Measurements from ENCODE around the gene HMOX1. TPM values are rescaled to one million over a fixed set of nuclear protein-coding genes. Genes with fewer than 3 reads are reported as not detected.

HMOX1 gene
- total RNA-seq, 3 donors from 2014 or later (not counting 1 experiment from before 2014, with no cell fraction given), result 7.5 to 61.6 (median 15.9) TPM

- ATAC-seq (no peak), DNase-seq (no peak)
- Mint-ChIP-seq H3K9me3 (no peaks in the 10 kb centered on the region), H3K27ac (no peak overlapping the region), H3K4me1 (peaks cover 1 to 3% of the 10 kb centered on the region in 2 donors), H3K4me3 (no peak overlapping the region), H3K36me3 (no peaks in the 10 kb centered on the region), H3K27me3 (ENCODE audit: low read depth in 2 of 2) (no peaks in the 10 kb centered on the region)
- TF ChIP-seq CTCF (IDR thresholded peaks at IDR 0.05), result no peak
- H3K9me3 ChIP-seq (ENCODE audit: control insufficient read depth, insufficient read depth, low read length), result no peaks in the 10 kb centered on the region
- intact Hi-C loops (cut with micrococcal nuclease), result loop anchor here (10.0 kb wide), 1 partner anchor 82 kb away; no protein-coding TSS in a partner anchor
- no peaks in the 10 kb centered on the region for H3K36me3 ChIP-seq (ENCODE audit: control insufficient read depth, insufficient read depth, low read length)
- H3K4me3 ChIP-seq (ENCODE audit: low read length), result no peak overlapping the region
- H3K27me3 ChIP-seq (ENCODE audit: control insufficient read depth, insufficient read depth, low read length), result no peaks in the 10 kb centered on the region
- no peak overlapping the region for H3K27ac ChIP-seq (ENCODE audit: low read length)
- WGBS (ENCODE audit: insufficient coverage), result 92% methylated on average over 19 of the region's 19 CpGs
- no peaks in the 10 kb centered on the region for H3K4me1 ChIP-seq (ENCODE audit: control insufficient read depth, insufficient read depth, low read length)
Measured at GRCh38 chr22:35386670-35387288, 5.9 kb downstream of the HMOX1 start.

GRCh38 chr22:35390933-35391332 is 10.0 kb downstream of the HMOX1 start:
- no peak for DNase-seq
- intact Hi-C loops (cut with micrococcal nuclease), result no loop called here
- WGBS (ENCODE audit: insufficient coverage), result 73% methylated on average over 3 of the region's 5 CpGs

GRCh38 chr22:35392357-35392756 is 11.5 kb downstream of the HMOX1 start:
- ATAC-seq (no peak), DNase-seq (no peak)
- Mint-ChIP-seq H3K36me3 (no peaks in the 10 kb centered on the region), H3K27me3 (ENCODE audit: low read depth in 2 of 2) (no peaks in the 10 kb centered on the region), H3K27ac (no peak overlapping the region), H3K9me3 (no peaks in the 10 kb centered on the region), H3K4me3 (no peak overlapping the region), H3K4me1 (peaks cover 3 to 10% of the 10 kb centered on the region in 2 donors)
- Histone ChIP-seq H3K4me1 (ENCODE audit: control insufficient read depth, insufficient read depth, low read length) (peaks cover 7% of the 10 kb centered on the region), H3K4me3 (ENCODE audit: low read length) (no peak overlapping the region), H3K36me3 (ENCODE audit: control insufficient read depth, insufficient read depth, low read length) (no peaks in the 10 kb centered on the region), H3K27ac (ENCODE audit: low read length) (no peak overlapping the region), H3K27me3 (ENCODE audit: control insufficient read depth, insufficient read depth, low read length) (no peaks in the 10 kb centered on the region), H3K9me3 (ENCODE audit: control insufficient read depth, insufficient read depth, low read length) (no peaks in the 10 kb centered on the region)
- no peak for TF ChIP-seq CTCF (IDR thresholded peaks at IDR 0.05)
- intact Hi-C loops (cut with micrococcal nuclease), result no loop called here
- WGBS (ENCODE audit: insufficient coverage), result 62% methylated on average over 2 of the region's 2 CpGs

More at GRCh38 chr22:35390933-35391332, 10.0 kb downstream of the HMOX1 start:
- TF ChIP-seq CTCF (IDR thresholded peaks at IDR 0.05), result no peak
- Histone ChIP-seq H3K4me1 (ENCODE audit: control insufficient read depth, insufficient read depth, low read length) (peaks cover 7% of the 10 kb centered on the region), H3K4me3 (ENCODE audit: low read length) (no peak overlapping the region), H3K9me3 (ENCODE audit: control insufficient read depth, insufficient read depth, low read length) (no peaks in the 10 kb centered on the region), H3K27ac (ENCODE audit: low read length) (no peak overlapping the region), H3K27me3 (ENCODE audit: control insufficient read depth, insufficient read depth, low read length) (no peaks in the 10 kb centered on the region), H3K36me3 (ENCODE audit: control insufficient read depth, insufficient read depth, low read length) (no peaks in the 10 kb centered on the region)
- no peak for ATAC-seq
- Mint-ChIP-seq H3K4me3 (no peak overlapping the region), H3K27ac (no peak overlapping the region), H3K27me3 (ENCODE audit: low read depth in 2 of 2) (no peaks in the 10 kb centered on the region), H3K4me1 (peaks cover 3 to 10% of the 10 kb centered on the region in 2 donors), H3K9me3 (no peaks in the 10 kb centered on the region), H3K36me3 (no peaks in the 10 kb centered on the region)
